Thyroid gland (tissue), 4 donors: ENCODE results near the gene DICER1. TPM values are rescaled to one million over a fixed set of nuclear protein-coding genes. Genes with fewer than 3 reads are reported as not detected.

Experiments used
- DNase-seq, 2 donors: peaks; one replicate each; pipeline ENCODE4 v3.0.0-alpha.2; 2019
- H3K27ac ChIP-seq, 3 donors: fragments of 200-600 bp; sonication (generic); 1 replicate in 2 of 3; 2 replicates in 1 of 3; pipeline ENCODE4 v1.5.1; 2016 to 2019; ENCODE audit warnings: mild to moderate bottlenecking in 1 of 3, moderate library complexity in 1 of 3
- H3K27me3 ChIP-seq: fragments of 200-600 bp; sonication (generic); one replicate; pipeline ENCODE4 v1.5.1; 2019
- H3K36me3 ChIP-seq, 2 donors: fragments of 200-600 bp; sonication (generic); one replicate each; pipeline ENCODE4 v1.5.1; 2016 to 2019
- H3K4me1 ChIP-seq, 2 donors: fragments of 200-600 bp; sonication (generic); one replicate each; pipeline ENCODE4 v1.5.1; 2017 to 2019
- H3K4me3 ChIP-seq, 3 donors: fragments of 200-600 bp; sonication (generic); replicated peaks in 1 of 3; 1 replicate in 2 of 3; 2 replicates in 1 of 3; pipeline ENCODE4 v1.5.1; 2016; ENCODE audit warnings: mild to moderate bottlenecking in 1 of 3
- H3K9me3 ChIP-seq: fragments of 200-600 bp; sonication (generic); one replicate; pipeline ENCODE4 v1.5.1; 2017
- CTCF ChIP-seq, 6 experiments: fragments of 200-600 bp in 3 of 6; fragments of 450-650 bp in 3 of 6; sonication (generic) in 3 of 6; IDR thresholded peaks; one replicate each; pipeline ENCODE4 v1.5.1; 2016 to 2019; ENCODE audit warnings: antibody characterized with exemption in 6 of 6, mild to moderate bottlenecking in 2 of 6, inconsistent platforms in 1 of 6, moderate library complexity in 1 of 6
- POLR2A ChIP-seq, 2 donors: fragments of 450-650 bp; IDR thresholded peaks; one replicate each; pipeline ENCODE4 v1.6.1; 2017; ENCODE audit warnings: antibody characterized with exemption in 2 of 2, mild to moderate bottlenecking in 2 of 2, moderate library complexity in 1 of 2
- WGBS, 2 donors: methylation state at CpG; one replicate each; pipeline ENCODE4 v1.1.5; 2017; 5-methylcytosine and 5-hydroxymethylcytosine counted together
- intact Hi-C: fragments of 100-400 bp; cut with DNase I; formaldehyde crosslinking; loops from one replicate; pipeline ENCODE4 v1.15.1; 2023
- total RNA-seq, 4 donors: library from RNA; depleted of rRNA; stranded (reverse); fragments of >200 nt; gene quantifications; one replicate each; pipeline ENCODE4 v1.2.3, GENCODE V29; 2016

The DICER1 gene
- total RNA-seq, 4 donors from 2014 or later = 66.5 to 96.8 (median 78.8) TPM

GRCh38 chr14:95199298-95199983, 42.1 kb upstream of the DICER1 start:
- Histone ChIP-seq H3K27me3 (no peaks in the 10 kb centered on the region), H3K36me3 (peaks cover 0 to 6% of the 10 kb centered on the region in 2 donors), H3K27ac (peak overlapping the region in 2 of 3 donors; percentile 46 to 77), H3K4me3 (no peak overlapping the region), H3K9me3 (no peaks in the 10 kb centered on the region), H3K4me1 (peaks cover 26 to 38% of the 10 kb centered on the region in 2 donors)
- intact Hi-C loops = no loop called here
- DNase-seq = no peak
- 82 to 88% methylated on average over 8 of the region's 8 CpGs for WGBS, 2 donors
- TF ChIP-seq POLR2A (IDR thresholded peaks at IDR 0.05) (no peak), CTCF (IDR thresholded peaks at IDR 0.05) (no peak)

- Histone ChIP-seq H3K27me3 (no peaks in the 10 kb centered on the region), H3K36me3 (no peaks in the 10 kb centered on the region), H3K27ac (no peak overlapping the region), H3K4me1 (peaks cover 26 to 38% of the 10 kb centered on the region in 2 donors), H3K9me3 (no peaks in the 10 kb centered on the region), H3K4me3 (no peak overlapping the region)
- WGBS, 2 donors = 91% methylated on average over 9 of the region's 9 CpGs
- DNase-seq = peak; percentile 28 to 29
- intact Hi-C loops = no loop called here
- TF ChIP-seq POLR2A (IDR thresholded peaks at IDR 0.05) = no peak
- no peak for TF ChIP-seq CTCF (IDR thresholded peaks at IDR 0.05)
These were observed 41.0 kb upstream of the DICER1 start for GRCh38 chr14:95198320-95198719.

GRCh38 chr14:95197551-95197950, 40.2 kb upstream of the DICER1 start:
- peak overlapping the region in 2 of 3 donors; percentile 15 to 52 for H3K27ac ChIP-seq
- no peak overlapping the region for H3K4me3 ChIP-seq
- no peaks in the 10 kb centered on the region for H3K27me3 ChIP-seq
- TF ChIP-seq CTCF (IDR thresholded peaks at IDR 0.05) (no peak), POLR2A (IDR thresholded peaks at IDR 0.05) (no peak)
- intact Hi-C loops = no loop called here
- no peaks in the 10 kb centered on the region for H3K9me3 ChIP-seq
- H3K4me1 ChIP-seq = peaks cover 26 to 38% of the 10 kb centered on the region in 2 donors
- DNase-seq = peak; percentile 64 to 68
- H3K36me3 ChIP-seq = no peaks in the 10 kb centered on the region
- 44% methylated on average over 8 of the region's 8 CpGs for WGBS, 2 donors

GRCh38 chr14:95196826-95197545, 39.7 kb upstream of the DICER1 start:
- intact Hi-C loops = no loop called here
- no peak for DNase-seq
- Histone ChIP-seq H3K9me3 (no peaks in the 10 kb centered on the region), H3K27me3 (no peaks in the 10 kb centered on the region), H3K27ac (peak overlapping the region in 2 of 3 donors; percentile 15 to 52), H3K4me3 (no peak overlapping the region), H3K36me3 (no peaks in the 10 kb centered on the region), H3K4me1 (peaks cover 26 to 38% of the 10 kb centered on the region in 2 donors)
- no peak for TF ChIP-seq POLR2A (IDR thresholded peaks at IDR 0.05)
- no peak for TF ChIP-seq CTCF (IDR thresholded peaks at IDR 0.05)
- 91 to 95% methylated on average over 2 of the region's 2 CpGs for WGBS, 2 donors

- TF ChIP-seq CTCF (IDR thresholded peaks at IDR 0.05) (no peak), POLR2A (IDR thresholded peaks at IDR 0.05) (no peak)
- peaks cover 24 to 37% of the 10 kb centered on the region in 2 donors for H3K4me1 ChIP-seq
- no peaks in the 10 kb centered on the region for H3K36me3 ChIP-seq
- H3K4me3 ChIP-seq = no peak overlapping the region
- H3K27ac ChIP-seq = no peak overlapping the region
- no peaks in the 10 kb centered on the region for H3K9me3 ChIP-seq
- intact Hi-C loops = no loop called here
- DNase-seq = no peak
- no peaks in the 10 kb centered on the region for H3K27me3 ChIP-seq
- WGBS, 2 donors = 70 to 76% methylated on average over 5 of the region's 5 CpGs
These were observed 38.9 kb upstream of the DICER1 start for GRCh38 chr14:95196268-95196667.
